K562 (cell line): ENCODE results near the gene MATK. TPM values are rescaled to one million over a fixed set of nuclear protein-coding genes. Genes with fewer than 3 reads are reported as not detected.

Experiments used
- ARNT ChIP-seq, 2 experiments: fragments of 450-650 bp; IDR thresholded peaks; 2 replicates each; pipeline ENCODE4 v1.6.1; 2016; ENCODE audit warnings: mild to moderate bottlenecking in 1 of 2
- CBX1 ChIP-seq: sonication (generic); IDR thresholded peaks from 2 replicates; pipeline ENCODE4 v1.6.1; 2016; ENCODE audit warnings: antibody characterized with exemption, low read depth, mild to moderate bottlenecking
- DACH1 ChIP-seq: fragments of 450-650 bp; IDR thresholded peaks from 2 replicates; pipeline ENCODE4 v1.6.1; 2018; ENCODE audit not compliant: partially characterized antibody
- EGR1 ChIP-seq: fragments of 450-650 bp; conservative IDR thresholded peaks from 2 replicates; pipeline ENCODE4 v1.6.1; 2017; ENCODE audit warnings: mild to moderate bottlenecking
- HCFC1 ChIP-seq: IDR thresholded peaks from 2 replicates; pipeline ENCODE4 v1.6.1; 2012; ENCODE audit warnings: low read depth, low read length, improper control_type of control experiment
- MTA1 ChIP-seq: fragments of 450-650 bp; IDR thresholded peaks from 2 replicates; pipeline ENCODE4 v1.6.1; 2017; ENCODE audit warnings: borderline replicate concordance
- NFYB ChIP-seq: IDR thresholded peaks from 2 replicates; pipeline ENCODE4 v1.6.1; 2011; ENCODE audit warnings: mild to moderate bottlenecking, moderate library complexity; ENCODE audit not compliant: insufficient read length; ENCODE audit errors: extremely low read depth
- RFX5 ChIP-seq: IDR thresholded peaks from 2 replicates; pipeline ENCODE4 v1.6.1; 2011; ENCODE audit warnings: low read depth, mild to moderate bottlenecking, improper control_type of control experiment, low read length
- SAFB ChIP-seq: fragments of 200-400 bp; formaldehyde crosslinking; IDR thresholded peaks from 2 replicates; pipeline ENCODE4 v1.6.1; 2017; ENCODE audit warnings: low read depth, low read length, borderline replicate concordance
- SFPQ ChIP-seq: fragments of 200-400 bp; formaldehyde crosslinking; IDR thresholded peaks from 2 replicates; pipeline ENCODE4 v1.6.1; 2017; ENCODE audit warnings: mild to moderate bottlenecking, low read depth, low read length, moderate library complexity
- SRSF7 ChIP-seq: fragments of 200-400 bp; formaldehyde crosslinking; optimal IDR thresholded peaks from 2 replicates; pipeline ENCODE3; 2017; ENCODE audit warnings: mild to moderate bottlenecking, low read depth, low read length
- TAF15 ChIP-seq: fragments of 200-400 bp; formaldehyde crosslinking; IDR thresholded peaks from 2 replicates; pipeline ENCODE4 v1.6.1; 2017; ENCODE audit warnings: mild to moderate bottlenecking, low read depth, low read length, moderate library complexity
- TARDBP ChIP-seq: fragments of 450-650 bp; IDR thresholded peaks from 2 replicates; pipeline ENCODE4 v1.6.1; 2016
- TBP ChIP-seq: optimal IDR thresholded peaks from 2 replicates; pipeline ENCODE3; 2011; ENCODE audit warnings: low read depth, low read length, improper control_type of control experiment
- ZNF217 ChIP-seq: sonication (generic); formaldehyde crosslinking; IDR thresholded peaks from 2 replicates; pipeline ENCODE4 v1.8.0; 2022; ENCODE audit warnings: mild to moderate bottlenecking, missing genetic modification reagents
- ZNF277 ChIP-seq: fragments of 250-450 bp; sonication (Bioruptor Pico); IDR thresholded peaks from 2 replicates; pipeline ENCODE4 v1.8.0; 2022; ENCODE audit warnings: inconsistent platforms, mild to moderate bottlenecking, moderate library complexity, borderline replicate concordance
- ZNF79 ChIP-seq: fragments of 250-450 bp; sonication (Bioruptor Pico); IDR thresholded peaks from 2 replicates; pipeline ENCODE4 v1.4.0; 2020; ENCODE audit warnings: low read depth, mild to moderate bottlenecking, moderate library complexity
- polyA plus RNA-seq, 8 experiments: library from polyadenylated mRNA; depleted of rRNA in 4 of 8; stranded (reverse) in 5 of 8; unstranded in 3 of 8; fragments of >200 nt; fragmentation: Nextera tagmentation in 2 of 8; fragmentation: Illumina TruSeq in 1 of 8; extraction: Ambion mirVana in 2 of 8; extraction: Trizol in 1 of 8; gene quantifications; 2 replicates each; pipeline versions ENCODE4 v1.2.1 to v1.2.3, GENCODE V29; 2011 to 2014; ENCODE audit warnings: inconsistent platforms in 1 of 8, missing spikeins in 1 of 8
- total RNA-seq, 7 experiments: library from RNA; depleted of rRNA in 6 of 7; stranded (reverse); fragments of >200 nt in 6 of 7; fragmentation: Illumina TruSeq in 2 of 7; extraction: Trizol in 2 of 7; gene quantifications; 2 replicates each; pipeline versions ENCODE4 v1.2.1 to v1.2.3, GENCODE V29; 2011 to 2021; ENCODE audit warnings: low replicate concordance in 1 of 7
- TF ChIP-seq, protein P1 (sequence below): fragments of 450-650 bp; conservative IDR thresholded peaks from 2 replicates; pipeline ENCODE4 v1.6.1; 2016; ENCODE audit warnings: missing genetic modification characterization, low read depth, mild to moderate bottlenecking, control low read depth, missing compliant biosample characterization
- TF ChIP-seq, protein P2 (sequence below): fragments of 250-450 bp; sonication (Bioruptor Pico); IDR thresholded peaks from 2 replicates; pipeline ENCODE4 v1.4.0; 2020; ENCODE audit warnings: mild to moderate bottlenecking
- TF ChIP-seq, protein P3 (sequence below): IDR thresholded peaks from 2 replicates; pipeline ENCODE4 v1.6.1; 2011; ENCODE audit warnings: borderline replicate concordance, low read depth, mild to moderate bottlenecking, moderate library complexity, low read length; ENCODE audit not compliant: insufficient read depth, poor library complexity, severe bottlenecking

MATK gene
- total and polyA plus RNA-seq, 9 of the 15 experiments (the other 6 are each of a cell fraction or from before 2014, with no cell fraction given), result 0.08 to 41.5 (median 21.4) TPM

GRCh38 chr19:3733549-3734309 is 52.5 kb downstream of the MATK start (continued):
- TF ChIP-seq, protein P1, sequence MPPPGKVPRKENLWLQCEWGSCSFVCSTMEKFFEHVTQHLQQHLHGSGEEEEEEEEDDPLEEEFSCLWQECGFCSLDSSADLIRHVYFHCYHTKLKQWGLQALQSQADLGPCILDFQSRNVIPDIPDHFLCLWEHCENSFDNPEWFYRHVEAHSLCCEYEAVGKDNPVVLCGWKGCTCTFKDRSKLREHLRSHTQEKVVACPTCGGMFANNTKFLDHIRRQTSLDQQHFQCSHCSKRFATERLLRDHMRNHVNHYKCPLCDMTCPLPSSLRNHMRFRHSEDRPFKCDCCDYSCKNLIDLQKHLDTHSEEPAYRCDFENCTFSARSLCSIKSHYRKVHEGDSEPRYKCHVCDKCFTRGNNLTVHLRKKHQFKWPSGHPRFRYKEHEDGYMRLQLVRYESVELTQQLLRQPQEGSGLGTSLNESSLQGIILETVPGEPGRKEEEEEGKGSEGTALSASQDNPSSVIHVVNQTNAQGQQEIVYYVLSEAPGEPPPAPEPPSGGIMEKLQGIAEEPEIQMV (tag), result no peak
- TF ChIP-seq ARNT (IDR thresholded peaks at IDR 0.05) (peak in 1 of 2 experiments; percentile 47; a peak in 1 of 4 replicates), ZNF79 (no peak), DACH1 (peak; percentile 30), HCFC1 (no peak), SRSF7 (no peak), SAFB (no peak), CBX1 (peak; percentile 37; the same call in 1 of the 2 replicates), NFYB (no peak), ZNF217 (CRISPR knock-in tag) (no peak), TBP (no peak), TAF15 (no peak), EGR1 (no peak), SFPQ (no peak), MTA1 (no peak), RFX5 (no peak), ZNF277 (CRISPR knock-in tag) (no peak), TARDBP (no peak)
- TF ChIP-seq, protein P2, sequence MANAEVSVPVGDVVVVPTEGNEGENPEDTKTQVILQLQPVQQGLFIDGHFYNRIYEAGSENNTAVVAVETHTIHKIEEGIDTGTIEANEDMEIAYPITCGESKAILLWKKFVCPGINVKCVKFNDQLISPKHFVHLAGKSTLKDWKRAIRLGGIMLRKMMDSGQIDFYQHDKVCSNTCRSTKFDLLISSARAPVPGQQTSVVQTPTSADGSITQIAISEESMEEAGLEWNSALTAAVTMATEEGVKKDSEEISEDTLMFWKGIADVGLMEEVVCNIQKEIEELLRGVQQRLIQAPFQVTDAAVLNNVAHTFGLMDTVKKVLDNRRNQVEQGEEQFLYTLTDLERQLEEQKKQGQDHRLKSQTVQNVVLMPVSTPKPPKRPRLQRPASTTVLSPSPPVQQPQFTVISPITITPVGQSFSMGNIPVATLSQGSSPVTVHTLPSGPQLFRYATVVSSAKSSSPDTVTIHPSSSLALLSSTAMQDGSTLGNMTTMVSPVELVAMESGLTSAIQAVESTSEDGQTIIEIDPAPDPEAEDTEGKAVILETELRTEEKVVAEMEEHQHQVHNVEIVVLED, result no peak
- TF ChIP-seq, protein P3, sequence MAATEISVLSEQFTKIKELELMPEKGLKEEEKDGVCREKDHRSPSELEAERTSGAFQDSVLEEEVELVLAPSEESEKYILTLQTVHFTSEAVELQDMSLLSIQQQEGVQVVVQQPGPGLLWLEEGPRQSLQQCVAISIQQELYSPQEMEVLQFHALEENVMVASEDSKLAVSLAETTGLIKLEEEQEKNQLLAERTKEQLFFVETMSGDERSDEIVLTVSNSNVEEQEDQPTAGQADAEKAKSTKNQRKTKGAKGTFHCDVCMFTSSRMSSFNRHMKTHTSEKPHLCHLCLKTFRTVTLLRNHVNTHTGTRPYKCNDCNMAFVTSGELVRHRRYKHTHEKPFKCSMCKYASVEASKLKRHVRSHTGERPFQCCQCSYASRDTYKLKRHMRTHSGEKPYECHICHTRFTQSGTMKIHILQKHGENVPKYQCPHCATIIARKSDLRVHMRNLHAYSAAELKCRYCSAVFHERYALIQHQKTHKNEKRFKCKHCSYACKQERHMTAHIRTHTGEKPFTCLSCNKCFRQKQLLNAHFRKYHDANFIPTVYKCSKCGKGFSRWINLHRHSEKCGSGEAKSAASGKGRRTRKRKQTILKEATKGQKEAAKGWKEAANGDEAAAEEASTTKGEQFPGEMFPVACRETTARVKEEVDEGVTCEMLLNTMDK, result no peak
